Upper lobe of left lung (tissue), 4 donors: ENCODE results near the gene NECAB3.

Source experiments
- POLR2A ChIP-seq, 4 donors: fragments of 450-650 bp; IDR thresholded peaks; one replicate each; pipeline ENCODE4 v1.5.1; 2016 to 2017; ENCODE audit warnings: antibody characterized with exemption in 4 of 4, mild to moderate bottlenecking in 2 of 4
- POLR2AphosphoS5 ChIP-seq, 2 donors: sonication (generic); formaldehyde crosslinking; IDR thresholded peaks; one replicate each; pipeline ENCODE4 v1.5.1; 2017; ENCODE audit warnings: antibody characterized with exemption in 2 of 2
- TF ChIP-seq, protein P1 (sequence below), 6 experiments: fragments of 450-650 bp in 4 of 6; fragments of 200-600 bp in 2 of 6; sonication (generic) in 2 of 6; IDR thresholded peaks; one replicate each; pipeline ENCODE4 v1.5.1; 2016 to 2019; ENCODE audit warnings: antibody characterized with exemption in 6 of 6

GRCh38 chr20:33659341-33660034 is 14.7 kb downstream of the NECAB3 start:
- TF ChIP-seq, protein P1, sequence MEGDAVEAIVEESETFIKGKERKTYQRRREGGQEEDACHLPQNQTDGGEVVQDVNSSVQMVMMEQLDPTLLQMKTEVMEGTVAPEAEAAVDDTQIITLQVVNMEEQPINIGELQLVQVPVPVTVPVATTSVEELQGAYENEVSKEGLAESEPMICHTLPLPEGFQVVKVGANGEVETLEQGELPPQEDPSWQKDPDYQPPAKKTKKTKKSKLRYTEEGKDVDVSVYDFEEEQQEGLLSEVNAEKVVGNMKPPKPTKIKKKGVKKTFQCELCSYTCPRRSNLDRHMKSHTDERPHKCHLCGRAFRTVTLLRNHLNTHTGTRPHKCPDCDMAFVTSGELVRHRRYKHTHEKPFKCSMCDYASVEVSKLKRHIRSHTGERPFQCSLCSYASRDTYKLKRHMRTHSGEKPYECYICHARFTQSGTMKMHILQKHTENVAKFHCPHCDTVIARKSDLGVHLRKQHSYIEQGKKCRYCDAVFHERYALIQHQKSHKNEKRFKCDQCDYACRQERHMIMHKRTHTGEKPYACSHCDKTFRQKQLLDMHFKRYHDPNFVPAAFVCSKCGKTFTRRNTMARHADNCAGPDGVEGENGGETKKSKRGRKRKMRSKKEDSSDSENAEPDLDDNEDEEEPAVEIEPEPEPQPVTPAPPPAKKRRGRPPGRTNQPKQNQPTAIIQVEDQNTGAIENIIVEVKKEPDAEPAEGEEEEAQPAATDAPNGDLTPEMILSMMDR (IDR thresholded peaks at IDR 0.05), result no peak
- no peak for TF ChIP-seq POLR2A (IDR thresholded peaks at IDR 0.05)
- no peak for TF ChIP-seq POLR2AphosphoS5 (IDR thresholded peaks at IDR 0.05)
